Cardiac septum (tissue), 1 donor: ENCODE data around the gene ACSL5. TPM values are rescaled to one million over a fixed set of nuclear protein-coding genes. Genes with fewer than 3 reads are reported as not detected.

Experiments
- DNase-seq: peaks from one replicate; pipeline ENCODE4 v3.0.0-alpha.2; 2020; ENCODE audit warnings: low spot score
- intact Hi-C: fragments of 100-400 bp; cut with DNase I; formaldehyde crosslinking; loops from one replicate; pipeline ENCODE4 v1.14.0; 2022
- total RNA-seq: library from RNA; stranded (reverse); fragmentation: NEBNext Ultra II Directional; extraction: Animal tissue kit (Norgen Biotek cat#: 25700); gene quantifications from one replicate; pipeline ENCODE4 v1.2.1, GENCODE V29; 2021
- donor health status: DM: no; HTN: no; CAD: no.

ACSL5 gene
- total RNA-seq, 1 donor from 2014 or later = 5.1 TPM

DNA sequence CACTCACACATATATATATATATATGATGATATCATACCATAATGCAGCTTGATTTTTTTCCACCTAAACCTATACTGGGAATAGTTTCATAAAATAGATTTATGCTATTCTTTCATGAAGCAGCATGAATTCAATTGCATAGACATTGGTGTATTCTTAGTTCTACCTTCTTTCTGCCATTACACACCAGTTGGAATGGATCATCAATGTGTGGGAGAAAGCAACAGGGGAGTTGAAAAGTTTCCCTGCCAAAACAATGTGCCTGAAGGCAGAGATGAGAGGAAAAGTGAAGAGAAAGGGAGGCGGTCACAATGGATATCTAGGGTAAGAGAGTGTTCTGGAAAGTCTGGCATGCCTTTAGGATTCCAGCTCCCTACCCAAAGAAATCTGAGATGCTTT is 25.2 kb upstream of the ACSL5 start:
- intact Hi-C loops = no loop called here

DNA sequence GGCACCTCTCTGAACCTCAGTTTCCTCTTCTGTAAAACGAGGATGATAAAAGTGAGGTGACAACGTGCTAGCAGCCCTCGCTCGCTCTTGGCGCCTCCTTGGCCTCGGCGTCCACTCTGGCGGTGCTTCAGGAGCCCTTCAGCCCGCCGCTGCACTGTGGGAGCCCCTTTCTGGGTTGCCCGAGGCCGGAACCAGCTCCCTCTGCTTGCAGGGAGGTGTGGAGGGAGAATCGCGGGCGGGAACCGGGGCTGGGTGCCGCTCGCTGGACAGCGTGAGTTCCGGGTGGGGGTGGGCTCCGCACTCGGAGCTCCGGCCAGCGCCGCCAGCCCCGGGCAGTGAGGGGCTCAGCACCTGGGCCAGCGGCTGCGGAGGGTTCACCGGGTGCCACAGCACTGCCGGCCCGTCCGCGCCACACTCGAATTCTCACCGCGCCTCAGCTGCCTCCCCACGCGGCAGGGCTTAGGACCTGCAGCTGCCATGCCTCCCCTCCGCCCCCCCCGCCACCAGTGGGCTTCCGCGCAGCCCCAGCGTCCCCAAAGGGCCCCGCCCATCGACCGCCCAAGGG is 24.3 kb upstream of the ACSL5 start:
- intact Hi-C loops = no loop called here
- DNase-seq = no peak

More for the DNA sequence above, 25.2 kb upstream of the ACSL5 start:
- no peak for DNase-seq

DNA sequence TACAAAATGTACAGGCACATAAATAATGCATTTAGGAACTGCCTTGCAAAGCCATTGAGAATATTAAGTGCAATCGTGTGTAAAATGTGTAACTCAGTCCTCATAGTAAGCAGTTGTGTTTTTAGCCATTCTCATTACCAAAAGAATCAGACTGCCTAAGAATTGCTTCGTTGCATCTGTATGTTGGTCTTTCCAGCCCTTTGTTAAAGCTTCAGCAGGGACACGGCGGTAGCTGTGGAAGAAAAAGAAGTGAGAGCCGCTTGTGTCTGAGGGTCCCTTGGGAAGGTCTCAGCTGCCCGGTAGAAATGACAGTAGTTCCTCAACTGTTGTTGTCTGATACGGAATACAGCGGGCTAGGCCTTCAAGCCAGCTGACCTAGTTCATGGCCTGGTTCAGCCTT is 22.8 kb upstream of the ACSL5 start:
- DNase-seq = no peak
- intact Hi-C loops = no loop called here

GRCh38 chr10:112352044-112352443 is 21.9 kb upstream of the ACSL5 start:
- DNase-seq = no peak
- intact Hi-C loops = no loop called here

DNA sequence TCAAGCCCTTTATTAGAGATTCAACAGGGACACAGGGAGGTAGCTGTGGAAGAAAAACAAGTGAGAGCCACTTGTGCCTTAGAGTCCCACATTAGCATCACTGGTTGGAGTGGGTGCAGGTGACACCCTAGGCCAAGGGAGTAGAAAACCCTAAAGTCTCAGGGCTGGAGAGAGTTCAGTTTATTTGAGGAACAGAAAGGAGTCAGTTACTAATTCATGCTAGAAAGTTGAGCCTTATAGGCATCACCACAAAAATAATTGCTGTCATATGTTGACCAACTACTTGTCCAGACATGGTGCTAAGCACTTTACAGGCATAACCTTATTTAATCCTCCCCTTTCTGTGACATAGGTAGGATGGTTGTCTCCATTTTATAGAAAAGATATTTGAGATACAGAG is 20.9 kb upstream of the ACSL5 start:
- intact Hi-C loops = no loop called here
- DNase-seq = no peak

DNA sequence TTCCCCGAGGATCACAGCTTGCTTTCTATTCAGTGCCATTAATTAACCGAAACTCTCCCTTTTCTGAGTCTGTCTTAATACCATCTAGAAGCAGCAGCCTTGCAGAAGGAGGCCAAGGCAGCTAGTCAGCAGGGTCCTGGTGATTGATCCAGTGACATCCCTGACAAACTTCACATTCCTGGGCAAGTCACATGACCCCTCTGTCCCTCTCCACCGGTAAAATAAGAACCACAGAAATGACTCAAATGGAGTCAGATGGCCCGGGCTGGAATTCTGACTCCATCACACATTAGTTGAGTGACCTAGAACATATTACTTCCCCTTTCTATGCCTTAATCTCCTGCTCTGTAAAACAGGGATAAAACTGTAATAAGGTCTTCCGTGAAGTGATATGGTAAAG is 17.2 kb upstream of the ACSL5 start:
- DNase-seq = no peak
- intact Hi-C loops = no loop called here

- intact Hi-C loops = no loop called here
- no peak for DNase-seq
These were observed 14.2 kb upstream of the ACSL5 start for GRCh38 chr10:112359606-112360307.

GRCh38 chr10:112360308-112361270 is 13.3 kb upstream of the ACSL5 start:
- intact Hi-C loops = no loop called here
- DNase-seq = no peak

GRCh38 chr10:112361951-112362751 is 11.8 kb upstream of the ACSL5 start:
- DNase-seq = peak; percentile 80
- intact Hi-C loops = no loop called here

DNA sequence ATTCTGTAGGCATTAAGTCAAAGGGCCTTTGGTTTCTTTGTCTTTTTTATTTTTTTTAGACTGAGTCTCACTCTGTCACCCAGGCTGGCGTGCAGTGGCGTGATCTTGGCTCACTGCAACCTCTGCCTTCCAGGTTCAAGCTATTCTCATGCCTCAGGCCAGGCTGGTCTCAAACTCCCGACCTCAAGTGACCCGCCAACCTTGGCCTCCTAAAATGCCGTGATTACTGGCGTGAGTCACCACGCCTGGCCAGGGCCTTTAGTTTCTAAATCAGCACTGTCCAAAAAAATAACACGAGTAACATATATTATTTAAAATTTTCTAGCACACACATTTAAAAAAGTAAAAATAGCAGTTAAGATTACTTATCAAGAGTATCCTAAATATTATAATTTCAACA is 11.1 kb upstream of the ACSL5 start:
- DNase-seq = no peak
- intact Hi-C loops = no loop called here

DNA sequence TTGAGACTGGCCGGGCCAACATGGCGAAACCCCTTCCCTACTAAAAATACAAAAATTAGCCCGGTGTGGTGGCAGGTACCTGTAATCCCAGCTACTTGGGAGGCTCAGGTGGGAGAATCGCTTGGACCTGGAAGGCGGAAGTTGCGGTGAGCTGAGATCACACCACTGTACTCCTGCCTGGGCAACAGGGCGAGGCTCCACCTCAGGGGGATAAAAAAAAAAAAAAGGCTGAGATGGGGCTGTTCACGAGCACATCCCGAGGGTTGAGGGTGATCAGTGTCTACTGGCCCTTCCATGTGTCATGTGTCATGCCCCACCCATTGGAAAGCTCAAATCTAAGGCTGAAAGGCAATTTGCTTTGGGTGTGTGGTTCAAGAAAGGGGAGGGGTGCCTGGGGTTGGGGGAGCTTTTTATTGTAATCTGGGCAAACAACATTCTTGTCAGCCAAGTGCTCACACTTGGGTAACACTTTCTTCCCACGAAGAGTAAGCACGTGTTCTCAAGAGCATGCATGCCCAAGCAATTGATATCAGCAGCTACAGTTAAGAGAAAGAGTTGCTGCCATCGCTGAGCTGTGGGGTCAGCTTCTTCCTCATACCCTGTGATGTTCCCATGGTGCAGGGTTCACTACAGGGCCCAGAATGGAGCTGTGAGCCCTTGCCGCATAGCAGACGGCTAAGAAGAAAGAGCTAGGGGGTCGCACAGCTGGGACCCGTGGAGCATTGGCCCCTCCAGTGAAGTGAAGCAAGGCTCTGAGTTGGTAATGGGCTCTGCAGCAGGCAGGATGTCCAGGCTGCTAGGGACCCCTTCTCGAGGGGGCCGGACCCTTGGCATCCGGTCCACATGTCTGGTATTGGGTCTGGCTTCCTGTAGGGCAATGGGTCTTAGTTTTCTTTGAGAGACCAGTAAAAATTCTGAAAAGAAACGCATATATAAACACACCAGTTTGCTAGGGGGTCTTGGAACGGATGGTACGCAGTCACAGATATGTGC is 9.9 kb upstream of the ACSL5 start:
- intact Hi-C loops = no loop called here

GRCh38 chr10:112365014-112365432 is 8.9 kb upstream of the ACSL5 start:
- DNase-seq = no peak
- intact Hi-C loops = no loop called here

More for the DNA sequence above, 9.9 kb upstream of the ACSL5 start:
- DNase-seq = no peak

DNA sequence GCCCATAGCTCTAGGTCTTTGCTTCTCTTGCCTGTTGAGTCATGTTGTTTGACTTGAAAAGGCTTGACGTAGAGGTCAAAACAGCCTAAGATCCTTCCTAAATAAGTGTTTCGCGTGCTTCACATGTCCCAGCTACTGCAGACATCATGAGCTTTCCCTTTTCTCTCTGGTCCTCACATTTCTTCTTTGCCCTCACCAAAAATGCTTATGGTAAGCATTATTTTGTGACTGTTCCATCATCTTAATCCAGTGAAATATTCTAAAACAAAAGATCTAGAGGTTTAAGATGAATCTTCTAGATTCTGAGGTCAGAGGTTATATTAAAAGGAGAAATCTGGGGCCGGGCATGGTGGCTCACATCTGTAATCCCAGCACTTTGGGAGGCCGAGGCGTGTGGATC is 8.5 kb upstream of the ACSL5 start:
- DNase-seq = no peak
- intact Hi-C loops = no loop called here

- intact Hi-C loops = no loop called here
These were observed 6.9 kb upstream of the ACSL5 start for GRCh38 chr10:112366992-112367391.

GRCh38 chr10:112367516-112367915 is 6.4 kb upstream of the ACSL5 start:
- DNase-seq = no peak
- intact Hi-C loops = no loop called here

More at GRCh38 chr10:112366992-112367391, 6.9 kb upstream of the ACSL5 start:
- DNase-seq = no peak

- intact Hi-C loops = no loop called here
- DNase-seq = no peak
These were observed 4.2 kb upstream of the ACSL5 start for GRCh38 chr10:112369495-112370423.

GRCh38 chr10:112370424-112370819 is 3.5 kb upstream of the ACSL5 start:
- intact Hi-C loops = no loop called here
- no peak for DNase-seq
